HFF-Myc (cell line): Measurements from ENCODE around the gene TUSC2.

Experiments
- DNase-seq: peaks from one replicate; pipeline ENCODE4 v3.0.0-alpha.2; 2011; ENCODE audit warnings: low read depth; ENCODE audit errors: extremely low read depth
- H3K4me3 ChIP-seq: replicated peaks from 2 replicates; pipeline ENCODE4 v1.5.1; 2011; ENCODE audit warnings: low read depth, mild to moderate bottlenecking, control low read depth, low read length
- CTCF ChIP-seq: IDR thresholded peaks from 2 replicates; pipeline ENCODE4 v1.5.1; 2012; ENCODE audit warnings: mild to moderate bottlenecking, low read depth, low read length, control low read depth; ENCODE audit errors: missing control alignments

Gene TUSC2

GRCh38 chr3:50278123-50278879 is 49.7 kb downstream of the TUSC2 start:
- H3K4me3 ChIP-seq, result no peak overlapping the region
- no peak for DNase-seq
- no peak for TF ChIP-seq CTCF

GRCh38 chr3:50276762-50277101 is 51.3 kb downstream of the TUSC2 start:
- no peak for DNase-seq
- TF ChIP-seq CTCF, result no peak
- no peak overlapping the region for H3K4me3 ChIP-seq

- DNase-seq, result no peak
- no peak overlapping the region for H3K4me3 ChIP-seq
- no peak for TF ChIP-seq CTCF
Measured at GRCh38 chr3:50275996-50276761, 51.8 kb downstream of the TUSC2 start.

- no peak for DNase-seq
- H3K4me3 ChIP-seq, result no peak overlapping the region
- no peak for TF ChIP-seq CTCF
Measured at GRCh38 chr3:50275141-50275995, 52.7 kb downstream of the TUSC2 start.
